Retinal pigment epithelial cell (primary cell): ENCODE measurements around the gene TBC1D10B.
"Not testable (repeated sequence)": the region's sequence is repeated elsewhere in the genome, so short reads cannot be mapped to it uniquely, and the experiment has no call there.

Experiments used
- DNase-seq: peaks from one replicate; pipeline ENCODE4 v3.0.0-alpha.2; 2010; ENCODE audit warnings: low read depth
- H3K4me3 ChIP-seq: 2 replicates; pipeline ENCODE4 v1.5.1; 2011; ENCODE audit warnings: mild to moderate bottlenecking, low read length, control low read depth, moderate library complexity
- TF ChIP-seq, protein P1 (sequence below): conservative IDR thresholded peaks from 2 replicates; pipeline ENCODE4 v1.5.1; 2011; ENCODE audit warnings: low read depth, low read length, control low read depth, inconsistent platforms

Gene TBC1D10B

DNA sequence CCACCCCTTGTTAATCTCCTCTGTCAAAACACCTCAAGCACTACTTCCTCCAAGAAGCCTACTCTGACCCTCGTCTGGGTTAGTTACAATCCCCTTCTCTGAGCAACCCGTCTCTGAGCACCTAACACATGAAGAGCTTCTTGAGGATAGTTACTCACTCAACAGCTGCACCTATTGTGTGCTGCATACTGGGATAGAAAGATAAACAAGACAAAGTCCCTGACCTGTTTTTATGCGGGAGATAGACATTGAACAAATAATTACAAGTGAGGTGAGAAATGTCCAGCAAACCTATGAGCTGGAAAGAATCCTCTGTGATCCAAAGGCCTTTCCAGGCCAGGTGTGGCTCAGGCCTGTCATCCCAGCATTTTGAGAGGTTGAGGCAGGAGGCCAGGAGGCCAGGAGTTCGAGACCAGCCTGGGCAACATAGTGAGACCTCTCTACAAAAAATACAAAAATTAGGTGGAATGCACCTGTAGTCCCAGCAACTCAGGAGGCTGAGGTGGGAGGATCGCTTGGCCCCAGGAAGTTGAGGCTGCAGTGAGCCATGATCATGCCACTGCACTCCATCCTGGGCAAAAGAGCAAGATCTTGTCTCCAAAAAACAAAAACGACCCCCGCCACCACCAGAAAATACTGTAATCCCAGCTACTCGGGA, 31.6 kb upstream of the TBC1D10B start:
- DNase-seq: no peak
- H3K4me3 ChIP-seq: no peak overlapping the region
- TF ChIP-seq, protein P1, sequence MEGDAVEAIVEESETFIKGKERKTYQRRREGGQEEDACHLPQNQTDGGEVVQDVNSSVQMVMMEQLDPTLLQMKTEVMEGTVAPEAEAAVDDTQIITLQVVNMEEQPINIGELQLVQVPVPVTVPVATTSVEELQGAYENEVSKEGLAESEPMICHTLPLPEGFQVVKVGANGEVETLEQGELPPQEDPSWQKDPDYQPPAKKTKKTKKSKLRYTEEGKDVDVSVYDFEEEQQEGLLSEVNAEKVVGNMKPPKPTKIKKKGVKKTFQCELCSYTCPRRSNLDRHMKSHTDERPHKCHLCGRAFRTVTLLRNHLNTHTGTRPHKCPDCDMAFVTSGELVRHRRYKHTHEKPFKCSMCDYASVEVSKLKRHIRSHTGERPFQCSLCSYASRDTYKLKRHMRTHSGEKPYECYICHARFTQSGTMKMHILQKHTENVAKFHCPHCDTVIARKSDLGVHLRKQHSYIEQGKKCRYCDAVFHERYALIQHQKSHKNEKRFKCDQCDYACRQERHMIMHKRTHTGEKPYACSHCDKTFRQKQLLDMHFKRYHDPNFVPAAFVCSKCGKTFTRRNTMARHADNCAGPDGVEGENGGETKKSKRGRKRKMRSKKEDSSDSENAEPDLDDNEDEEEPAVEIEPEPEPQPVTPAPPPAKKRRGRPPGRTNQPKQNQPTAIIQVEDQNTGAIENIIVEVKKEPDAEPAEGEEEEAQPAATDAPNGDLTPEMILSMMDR: no peak

DNA sequence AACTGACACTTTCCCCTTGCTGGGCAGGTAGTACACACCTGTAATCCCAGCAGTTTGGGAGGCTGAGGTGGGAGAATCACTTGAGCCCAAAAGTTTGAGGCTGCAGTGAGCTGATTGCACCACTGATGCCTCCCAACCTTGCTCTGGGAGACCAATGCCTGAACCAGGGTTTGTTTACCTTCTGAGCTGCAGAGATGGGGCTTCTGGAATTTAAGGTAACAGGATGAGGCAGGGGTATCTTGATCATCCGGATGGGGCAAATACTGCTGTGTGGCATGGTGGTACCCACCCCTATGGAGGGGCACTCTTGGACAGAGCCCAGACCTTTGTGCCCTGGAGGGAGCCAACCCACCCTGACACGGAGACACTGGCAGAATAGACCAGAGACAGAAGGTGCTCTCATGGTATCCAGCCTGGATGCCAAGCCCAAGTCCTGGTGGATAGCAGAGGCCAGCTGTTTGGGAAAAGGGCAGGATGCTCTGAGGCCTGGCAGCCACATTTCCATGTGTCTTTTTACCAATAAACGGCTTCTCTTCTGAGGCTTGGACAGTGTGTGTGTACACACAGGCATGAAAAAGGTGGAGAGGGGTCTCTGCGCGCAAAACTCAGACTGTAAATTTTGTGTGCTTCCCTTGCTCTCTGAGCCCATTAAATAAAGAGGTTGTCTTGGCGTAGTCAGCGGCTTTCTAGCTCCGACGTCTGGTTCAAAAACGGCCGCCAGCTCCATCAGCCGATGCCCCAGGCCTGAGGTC, 29.3 kb upstream of the TBC1D10B start:
- H3K4me3 ChIP-seq: peak overlapping the region; percentile 73
- no peak for DNase-seq
- TF ChIP-seq, protein P1: no peak

DNA sequence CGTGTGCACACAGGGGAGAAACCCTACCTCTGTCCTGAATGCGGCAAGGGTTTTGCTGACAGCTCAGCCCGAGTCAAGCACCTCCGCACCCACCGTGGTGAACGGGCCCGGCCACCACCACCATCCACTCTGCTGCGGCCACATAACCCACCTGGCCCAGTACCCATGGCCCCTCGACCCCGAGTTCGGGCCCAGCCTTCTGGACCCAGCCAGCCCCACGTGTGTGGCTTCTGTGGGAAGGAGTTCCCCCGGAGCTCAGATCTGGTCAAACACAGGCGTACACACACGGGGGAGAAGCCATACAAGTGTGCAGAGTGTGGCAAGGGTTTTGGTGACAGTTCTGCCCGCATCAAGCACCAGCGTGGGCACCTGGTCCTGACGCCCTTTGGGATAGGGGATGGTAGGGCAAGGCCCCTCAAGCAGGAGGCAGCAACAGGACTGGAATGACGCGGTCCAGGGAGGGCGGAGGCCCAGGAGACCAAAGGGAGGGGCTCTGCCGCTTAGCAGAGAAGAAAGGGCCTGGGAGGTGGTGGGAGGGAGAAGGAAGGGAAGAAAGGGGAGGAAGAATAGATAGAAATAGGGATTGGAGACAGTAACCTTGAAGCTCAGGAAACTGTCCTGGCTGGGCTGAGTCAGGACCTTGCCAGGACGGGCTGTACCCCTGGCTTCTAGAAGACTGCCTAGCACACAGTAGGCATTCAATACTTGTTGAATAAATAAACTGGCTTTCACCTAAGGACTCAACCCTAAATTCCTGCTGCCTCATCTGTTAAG, 28.6 kb upstream of the TBC1D10B start:
- no peak for DNase-seq
- H3K4me3 ChIP-seq: no peak overlapping the region
- TF ChIP-seq, protein P1: no peak

DNA sequence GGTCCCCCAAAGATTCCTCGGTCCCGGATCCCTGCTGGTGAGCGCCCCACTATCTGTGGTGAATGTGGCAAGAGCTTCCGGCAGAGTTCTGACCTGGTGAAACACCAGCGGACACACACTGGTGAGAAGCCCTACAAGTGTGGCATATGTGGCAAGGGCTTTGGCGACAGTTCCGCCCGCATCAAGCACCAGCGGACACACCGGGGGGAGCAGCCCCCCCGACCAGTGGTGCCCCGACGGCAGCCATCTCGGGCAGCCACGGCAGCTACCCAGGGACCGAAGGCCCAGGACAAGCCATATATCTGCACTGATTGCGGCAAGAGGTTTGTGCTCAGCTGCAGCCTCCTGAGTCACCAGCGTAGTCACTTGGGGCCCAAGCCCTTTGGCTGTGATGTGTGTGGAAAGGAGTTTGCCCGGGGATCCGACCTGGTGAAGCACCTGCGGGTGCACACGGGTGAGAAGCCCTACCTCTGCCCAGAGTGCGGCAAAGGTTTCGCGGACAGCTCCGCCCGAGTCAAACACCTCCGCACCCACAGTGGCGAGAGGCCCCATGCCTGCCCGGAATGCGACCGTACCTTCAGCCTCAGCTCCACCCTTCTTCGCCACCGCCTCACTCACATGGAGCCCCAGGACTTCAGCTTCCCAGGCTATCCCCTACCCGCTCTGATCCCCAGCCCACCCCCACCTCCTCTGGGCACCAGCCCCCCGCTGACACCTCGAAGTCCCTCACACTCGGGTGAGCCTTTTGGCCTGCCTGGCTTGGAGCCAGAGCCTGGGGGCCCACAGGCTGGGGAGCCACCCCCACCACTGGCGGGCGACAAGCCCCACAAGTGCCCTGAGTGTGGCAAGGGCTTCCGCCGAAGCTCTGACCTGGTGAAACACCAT, 27.7 kb upstream of the TBC1D10B start:
- TF ChIP-seq, protein P1: no peak
- no peak for DNase-seq
- no peak overlapping the region for H3K4me3 ChIP-seq

DNA sequence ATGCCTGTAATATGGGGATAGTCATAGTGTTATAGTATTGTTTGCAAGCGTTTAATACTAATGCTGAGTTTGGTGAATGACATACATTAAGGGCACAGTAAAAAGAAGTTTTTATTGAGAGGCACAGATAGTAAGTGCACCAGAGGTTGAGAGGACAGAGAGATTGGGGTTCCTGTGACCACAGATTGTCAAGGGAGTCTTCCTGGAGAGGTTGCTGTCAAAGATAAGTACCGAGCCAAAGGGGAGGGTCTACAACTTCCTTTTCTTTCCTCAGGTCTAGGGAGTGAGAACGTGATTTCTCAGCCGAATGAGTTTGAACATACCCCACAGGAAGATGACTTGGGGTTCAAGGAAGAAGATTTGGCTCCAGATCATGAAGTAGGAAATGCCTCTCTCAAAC, 26.8 kb upstream of the TBC1D10B start:
- DNase-seq: no peak
- H3K4me3 ChIP-seq: no peak overlapping the region
- TF ChIP-seq, protein P1: no peak

DNA sequence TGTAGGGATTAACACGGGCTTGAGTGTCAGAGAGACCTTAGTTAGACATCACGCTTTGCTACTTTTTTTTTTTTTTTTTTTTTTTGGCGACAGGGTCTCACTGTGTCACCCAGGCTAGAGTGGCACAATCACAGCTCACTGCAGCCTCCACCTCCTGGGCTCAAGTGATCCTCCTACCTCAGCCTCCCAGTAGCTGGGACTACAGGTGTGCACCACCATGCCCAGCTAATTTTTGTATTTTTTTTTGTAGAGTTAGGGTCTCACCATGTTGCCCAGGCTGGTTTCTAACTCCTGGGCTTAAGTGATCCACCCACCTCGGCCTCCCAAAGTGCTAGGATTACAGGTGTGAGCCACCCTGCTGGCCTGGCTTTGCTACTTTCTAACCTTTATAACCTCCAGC, 26.3 kb upstream of the TBC1D10B start:
- not testable (repeated sequence) for H3K4me3 ChIP-seq, DNase-seq

DNA sequence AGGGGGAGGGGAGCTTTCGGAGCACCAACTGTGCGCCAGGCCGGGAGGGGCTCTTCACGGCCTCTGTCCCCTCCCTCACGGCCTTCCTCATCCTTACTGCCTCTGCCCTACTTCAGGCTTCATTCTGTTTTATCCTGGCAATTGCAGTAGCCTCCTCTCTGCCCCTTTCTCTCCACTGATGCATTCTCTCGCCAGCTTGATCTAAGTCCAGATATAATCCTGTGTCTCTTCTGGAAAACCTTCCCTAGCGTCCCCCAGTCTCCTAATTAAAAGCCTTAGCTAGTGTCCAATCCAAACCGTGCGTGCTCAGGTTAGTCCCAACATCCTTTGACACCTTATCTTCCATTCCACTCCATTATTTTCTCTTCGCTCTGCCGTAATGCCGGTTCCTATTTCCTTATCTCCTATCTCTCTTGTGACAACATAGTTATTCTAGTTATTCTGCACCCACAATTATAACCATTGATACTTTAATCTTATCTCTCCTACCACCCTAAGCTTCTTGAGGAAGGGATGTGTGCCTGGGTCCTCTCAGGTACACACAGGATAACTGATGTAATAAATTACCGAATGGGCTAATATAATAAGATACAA, 25.8 kb upstream of the TBC1D10B start:
- DNase-seq: no peak
- TF ChIP-seq, protein P1: no peak
- peak overlapping the region; percentile 77 for H3K4me3 ChIP-seq
